ENCODE measurements around the gene EDN3.

- TF ChIP-seq REST (IDR thresholded peaks at IDR 0.05; ENCODE audit: insufficient read depth in 1 of 2, low read depth in 2 of 2, low read length in 2 of 2) (no peak), POLR2AphosphoS5 (IDR thresholded peaks at IDR 0.05; ENCODE audit: low read depth, low read length) (no peak), TAF1 (IDR thresholded peaks at IDR 0.05; ENCODE audit: borderline replicate concordance, insufficient read depth, low read length) (no peak)
Measured at GRCh38 chr20:59328071-59328470, 27.7 kb downstream of the EDN3 start.
